Measurements from ENCODE around the gene USP21. TPM values are rescaled to one million over a fixed set of nuclear protein-coding genes. Genes with fewer than 3 reads are reported as not detected.

USP21 gene
- total and polyA plus RNA-seq, 9 of the 15 experiments (the other 6 are each of a cell fraction or from before 2014, with no cell fraction given) = 4.9 to 52.4 (median 21.6) TPM

DNA sequence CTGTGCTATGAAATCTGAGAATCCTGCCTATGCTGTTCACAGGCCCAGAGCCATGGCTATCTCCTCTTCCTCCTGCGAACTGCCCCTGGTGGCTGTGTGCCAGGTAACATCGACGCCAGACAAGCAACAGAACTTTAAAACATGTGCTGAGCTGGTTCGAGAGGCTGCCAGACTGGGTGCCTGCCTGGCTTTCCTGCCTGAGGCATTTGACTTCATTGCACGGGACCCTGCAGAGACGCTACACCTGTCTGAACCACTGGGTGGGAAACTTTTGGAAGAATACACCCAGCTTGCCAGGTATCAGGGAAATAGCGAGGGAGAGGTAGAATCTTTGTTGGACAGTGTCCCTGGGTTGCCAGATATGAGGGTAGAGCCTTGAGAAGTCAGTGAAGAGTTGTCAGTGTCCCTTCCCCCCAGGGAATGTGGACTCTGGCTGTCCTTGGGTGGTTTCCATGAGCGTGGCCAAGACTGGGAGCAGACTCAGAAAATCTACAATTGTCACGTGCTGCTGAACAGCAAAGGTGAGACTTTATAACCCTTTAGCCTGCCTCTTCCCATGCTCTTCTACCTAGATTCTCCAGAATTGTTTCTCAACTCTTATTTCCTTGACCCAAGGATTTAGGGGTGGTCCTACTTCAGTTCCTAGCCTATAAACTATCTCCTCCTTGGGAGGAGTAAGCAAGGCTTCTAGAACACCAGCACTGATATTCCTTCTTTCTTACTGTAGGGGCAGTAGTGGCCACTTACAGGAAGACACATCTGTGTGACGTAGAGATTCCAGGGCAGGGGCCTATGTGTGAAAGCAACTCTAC is 40.0 kb upstream of the USP21 start (continued):
- TF ChIP-seq CBFB (CRISPR knock-in tag; IDR thresholded peaks at IDR 0.05) = no peak
- no peak for TF ChIP-seq MTA2 (IDR thresholded peaks at IDR 0.05; ENCODE audit: low read depth)
- no peak for TF ChIP-seq ZNF717 (CRISPR knock-in tag; IDR thresholded peaks at IDR 0.05)
- TF ChIP-seq XRCC5 (IDR thresholded peaks at IDR 0.05; ENCODE audit: low read depth, low read length) = no peak
- no peak for TF ChIP-seq POLR3A (IDR thresholded peaks at IDR 0.05; ENCODE audit: borderline replicate concordance, extremely low read depth, insufficient read depth, insufficient read length)
- no peak; the same call in 1 of the 2 replicates for TF ChIP-seq DPF2 (IDR thresholded peaks at IDR 0.05)
- no peak for TF ChIP-seq MCM7 (IDR thresholded peaks at IDR 0.05)
- TF ChIP-seq ZNF124 (CRISPR knock-in tag; IDR thresholded peaks at IDR 0.05) = no peak
- no peak for TF ChIP-seq NFATC3 (IDR thresholded peaks at IDR 0.05)
- TF ChIP-seq EWSR1 (IDR thresholded peaks at IDR 0.05; ENCODE audit: borderline replicate concordance, low read depth, partially characterized antibody) = no peak
- TF ChIP-seq, protein P1, sequence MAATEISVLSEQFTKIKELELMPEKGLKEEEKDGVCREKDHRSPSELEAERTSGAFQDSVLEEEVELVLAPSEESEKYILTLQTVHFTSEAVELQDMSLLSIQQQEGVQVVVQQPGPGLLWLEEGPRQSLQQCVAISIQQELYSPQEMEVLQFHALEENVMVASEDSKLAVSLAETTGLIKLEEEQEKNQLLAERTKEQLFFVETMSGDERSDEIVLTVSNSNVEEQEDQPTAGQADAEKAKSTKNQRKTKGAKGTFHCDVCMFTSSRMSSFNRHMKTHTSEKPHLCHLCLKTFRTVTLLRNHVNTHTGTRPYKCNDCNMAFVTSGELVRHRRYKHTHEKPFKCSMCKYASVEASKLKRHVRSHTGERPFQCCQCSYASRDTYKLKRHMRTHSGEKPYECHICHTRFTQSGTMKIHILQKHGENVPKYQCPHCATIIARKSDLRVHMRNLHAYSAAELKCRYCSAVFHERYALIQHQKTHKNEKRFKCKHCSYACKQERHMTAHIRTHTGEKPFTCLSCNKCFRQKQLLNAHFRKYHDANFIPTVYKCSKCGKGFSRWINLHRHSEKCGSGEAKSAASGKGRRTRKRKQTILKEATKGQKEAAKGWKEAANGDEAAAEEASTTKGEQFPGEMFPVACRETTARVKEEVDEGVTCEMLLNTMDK (IDR thresholded peaks at IDR 0.05; ENCODE audit: borderline replicate concordance, insufficient read depth, low read depth, low read length, poor library complexity, severe bottlenecking) = no peak
- no peak for TF ChIP-seq POLR3G (IDR thresholded peaks at IDR 0.05; ENCODE audit: extremely low read depth, insufficient read length, insufficient replicate concordance)
- TF ChIP-seq ZBTB1 (CRISPR knock-in tag; IDR thresholded peaks at IDR 0.05; ENCODE audit: borderline replicate concordance, low read depth) = no peak
- TF ChIP-seq, protein P2, sequence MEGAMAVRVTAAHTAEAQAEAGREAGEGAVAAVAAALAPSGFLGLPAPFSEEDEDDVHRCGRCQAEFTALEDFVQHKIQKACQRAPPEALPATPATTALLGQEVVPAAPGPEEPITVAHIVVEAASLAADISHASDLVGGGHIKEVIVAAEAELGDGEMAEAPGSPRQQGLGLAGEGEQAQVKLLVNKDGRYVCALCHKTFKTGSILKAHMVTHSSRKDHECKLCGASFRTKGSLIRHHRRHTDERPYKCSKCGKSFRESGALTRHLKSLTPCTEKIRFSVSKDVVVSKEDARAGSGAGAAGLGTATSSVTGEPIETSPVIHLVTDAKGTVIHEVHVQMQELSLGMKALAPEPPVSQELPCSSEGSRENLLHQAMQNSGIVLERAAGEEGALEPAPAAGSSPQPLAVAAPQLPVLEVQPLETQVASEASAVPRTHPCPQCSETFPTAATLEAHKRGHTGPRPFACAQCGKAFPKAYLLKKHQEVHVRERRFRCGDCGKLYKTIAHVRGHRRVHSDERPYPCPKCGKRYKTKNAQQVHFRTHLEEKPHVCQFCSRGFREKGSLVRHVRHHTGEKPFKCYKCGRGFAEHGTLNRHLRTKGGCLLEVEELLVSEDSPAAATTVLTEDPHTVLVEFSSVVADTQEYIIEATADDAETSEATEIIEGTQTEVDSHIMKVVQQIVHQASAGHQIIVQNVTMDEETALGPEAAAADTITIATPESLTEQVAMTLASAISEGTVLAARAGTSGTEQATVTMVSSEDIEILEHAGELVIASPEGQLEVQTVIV (CRISPR knock-in tag; IDR thresholded peaks at IDR 0.05; ENCODE audit: borderline replicate concordance) = no peak
- no peak for TF ChIP-seq PPARD (CRISPR knock-in tag; IDR thresholded peaks at IDR 0.05)
- TF ChIP-seq SAFB (IDR thresholded peaks at IDR 0.05; ENCODE audit: borderline replicate concordance, low read depth, low read length) = no peak
- TF ChIP-seq, protein P3, sequence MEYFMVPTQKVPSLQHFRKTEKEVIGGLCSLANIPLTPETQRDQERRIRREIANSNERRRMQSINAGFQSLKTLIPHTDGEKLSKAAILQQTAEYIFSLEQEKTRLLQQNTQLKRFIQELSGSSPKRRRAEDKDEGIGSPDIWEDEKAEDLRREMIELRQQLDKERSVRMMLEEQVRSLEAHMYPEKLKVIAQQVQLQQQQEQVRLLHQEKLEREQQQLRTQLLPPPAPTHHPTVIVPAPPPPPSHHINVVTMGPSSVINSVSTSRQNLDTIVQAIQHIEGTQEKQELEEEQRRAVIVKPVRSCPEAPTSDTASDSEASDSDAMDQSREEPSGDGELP (CRISPR knock-in tag; IDR thresholded peaks at IDR 0.05; ENCODE audit: borderline replicate concordance) = no peak
